HepG2 (cell line): ENCODE data around the gene ITGA2. TPM values are rescaled to one million over a fixed set of nuclear protein-coding genes. Genes with fewer than 3 reads are reported as not detected.

ENCODE experiments used
- ATF7-NPFF ChIP-seq: sonication (generic); formaldehyde crosslinking; IDR thresholded peaks from 2 replicates; pipeline ENCODE4 v1.8.1; 2023; ENCODE audit warnings: mild to moderate bottlenecking, low read depth, missing genetic modification reagents, moderate library complexity
- CCAR2 ChIP-seq: fragments of 200-400 bp; formaldehyde crosslinking; optimal IDR thresholded peaks from 2 replicates; pipeline ENCODE3; 2018; ENCODE audit warnings: low read depth, mild to moderate bottlenecking, low read length, moderate library complexity
- HMG20A ChIP-seq: IDR thresholded peaks from 2 replicates; pipeline ENCODE4 v1.6.1; 2016; ENCODE audit warnings: borderline replicate concordance
- HMGA1 ChIP-seq: sonication (generic); formaldehyde crosslinking; conservative IDR thresholded peaks from 2 replicates; pipeline ENCODE4 v1.4.0; 2020; ENCODE audit warnings: missing genetic modification reagents
- HNF4G ChIP-seq, 2 experiments: sonication (generic) in 1 of 2; formaldehyde crosslinking in 1 of 2; IDR thresholded peaks; 2 replicates each; pipeline versions ENCODE4 v1.4.0 to v1.6.1; 2011 to 2020; ENCODE audit warnings: borderline replicate concordance in 2 of 2, low read depth in 2 of 2, mild to moderate bottlenecking in 2 of 2, low read length in 1 of 2, missing genetic modification reagents in 1 of 2, moderate library complexity in 1 of 2
- KDM4B ChIP-seq: sonication (generic); formaldehyde crosslinking; IDR thresholded peaks from 2 replicates; pipeline ENCODE4 v1.4.0; 2020; ENCODE audit warnings: missing genetic modification reagents
- KMT2B ChIP-seq: IDR thresholded peaks from 2 replicates; pipeline ENCODE4 v1.6.1; 2016; ENCODE audit warnings: missing genetic modification reagents, missing compliant biosample characterization
- MTF2 ChIP-seq: sonication (generic); formaldehyde crosslinking; IDR thresholded peaks from 2 replicates; pipeline ENCODE4 v1.5.0; 2020; ENCODE audit warnings: missing genetic modification reagents, borderline replicate concordance
- PCBP1 ChIP-seq: fragments of 200-400 bp; formaldehyde crosslinking; IDR thresholded peaks from 2 replicates; pipeline ENCODE4 v1.6.1; 2017; ENCODE audit warnings: mild to moderate bottlenecking, low read depth, low read length, borderline replicate concordance
- RBM22 ChIP-seq: fragments of 200-400 bp; formaldehyde crosslinking; optimal IDR thresholded peaks from 2 replicates; pipeline ENCODE3; 2017; ENCODE audit warnings: mild to moderate bottlenecking, low read length, moderate library complexity
- RXRB ChIP-seq: IDR thresholded peaks from 2 replicates; pipeline ENCODE4 v1.6.1; 2016; ENCODE audit warnings: borderline replicate concordance, missing genetic modification reagents, missing compliant biosample characterization
- SMYD3 ChIP-seq: sonication (generic); formaldehyde crosslinking; IDR thresholded peaks from 2 replicates; pipeline ENCODE4 v1.8.1; 2023; ENCODE audit warnings: mild to moderate bottlenecking, missing genetic modification reagents
- SNRNP70 ChIP-seq: fragments of 200-400 bp; formaldehyde crosslinking; IDR thresholded peaks from 2 replicates; pipeline ENCODE4 v1.6.1; 2017; ENCODE audit warnings: mild to moderate bottlenecking, low read depth, low read length, moderate library complexity
- SRSF4 ChIP-seq: fragments of 200-400 bp; formaldehyde crosslinking; IDR thresholded peaks from one replicate; pipeline ENCODE4 v1.6.1; 2018; ENCODE audit warnings: mild to moderate bottlenecking, low read depth, low read length, moderate library complexity; ENCODE audit not compliant: poor library complexity, severe bottlenecking
- ZMAT3 ChIP-seq: sonication (generic); formaldehyde crosslinking; conservative IDR thresholded peaks from 2 replicates; pipeline ENCODE4 v1.7.0; 2021; ENCODE audit warnings: missing genetic modification reagents
- ZNF180 ChIP-seq: sonication (generic); formaldehyde crosslinking; IDR thresholded peaks from 2 replicates; pipeline ENCODE4 v1.4.0; 2020; ENCODE audit warnings: low read depth, missing genetic modification reagents, borderline replicate concordance
- ZNF234 ChIP-seq: sonication (generic); formaldehyde crosslinking; conservative IDR thresholded peaks from 2 replicates; pipeline ENCODE4 v1.5.1; 2020; ENCODE audit warnings: mild to moderate bottlenecking, missing genetic modification reagents
- ZNF30 ChIP-seq: sonication (generic); formaldehyde crosslinking; IDR thresholded peaks from 2 replicates; pipeline ENCODE4 v1.5.0; 2020; ENCODE audit warnings: mild to moderate bottlenecking, missing genetic modification reagents
- ZNF337 ChIP-seq: sonication (generic); formaldehyde crosslinking; IDR thresholded peaks from 2 replicates; pipeline ENCODE4 v1.5.1; 2020; ENCODE audit warnings: missing genetic modification reagents, low read depth, mild to moderate bottlenecking, borderline replicate concordance
- ZNF431 ChIP-seq: sonication (generic); formaldehyde crosslinking; IDR thresholded peaks from 2 replicates; pipeline ENCODE4 v1.9.0; 2022; ENCODE audit warnings: missing genetic modification reagents, low read depth, mild to moderate bottlenecking, borderline replicate concordance
- ZNF878 ChIP-seq: sonication (generic); formaldehyde crosslinking; IDR thresholded peaks from 2 replicates; pipeline ENCODE4 v1.8.1; 2023; ENCODE audit warnings: mild to moderate bottlenecking, missing genetic modification reagents, moderate library complexity
- ZSCAN9 ChIP-seq: IDR thresholded peaks from 2 replicates; pipeline ENCODE4 v1.6.1; 2016; ENCODE audit warnings: borderline replicate concordance
- polyA plus RNA-seq, 8 experiments: library from polyadenylated mRNA; depleted of rRNA in 3 of 8; stranded (reverse) in 7 of 8; unstranded in 1 of 8; fragments of >200 nt; fragmentation: Illumina TruSeq in 4 of 8; extraction: Trizol in 4 of 8; gene quantifications; 2 replicates each; pipeline versions ENCODE4 v1.2.1 to v1.2.3, GENCODE V29; 2011 to 2016; ENCODE audit warnings: low read depth in 4 of 8, missing spikeins in 1 of 8, mixed read lengths in 1 of 8; ENCODE audit not compliant: insufficient read depth in 1 of 8
- total RNA-seq, 5 experiments: library from RNA; depleted of rRNA; stranded (reverse); fragments of >200 nt; fragmentation: Illumina TruSeq; extraction: Trizol; gene quantifications; 2 replicates each; pipeline ENCODE4 v1.2.3, GENCODE V29; 2016; ENCODE audit warnings: low read depth in 1 of 5
- TF ChIP-seq, protein P1 (sequence below): sonication (generic); formaldehyde crosslinking; IDR thresholded peaks from 2 replicates; pipeline ENCODE4 v1.8.1; 2023; ENCODE audit warnings: mild to moderate bottlenecking, moderate library complexity, missing genetic modification reagents
- TF ChIP-seq, protein P2 (sequence below): sonication (generic); formaldehyde crosslinking; conservative IDR thresholded peaks from 2 replicates; pipeline ENCODE4 v1.4.0; 2020; ENCODE audit warnings: missing genetic modification reagents
- TF ChIP-seq, protein P3 (sequence below): sonication (generic); formaldehyde crosslinking; IDR thresholded peaks from 2 replicates; pipeline ENCODE4 v1.9.0; 2021; ENCODE audit warnings: missing genetic modification reagents, mild to moderate bottlenecking, borderline replicate concordance

The ITGA2 gene
- total and polyA plus RNA-seq, 2 of the 13 experiments (the other 11 are each of a cell fraction or from before 2014, with no cell fraction given), result 15.8 to 58.3 TPM

DNA sequence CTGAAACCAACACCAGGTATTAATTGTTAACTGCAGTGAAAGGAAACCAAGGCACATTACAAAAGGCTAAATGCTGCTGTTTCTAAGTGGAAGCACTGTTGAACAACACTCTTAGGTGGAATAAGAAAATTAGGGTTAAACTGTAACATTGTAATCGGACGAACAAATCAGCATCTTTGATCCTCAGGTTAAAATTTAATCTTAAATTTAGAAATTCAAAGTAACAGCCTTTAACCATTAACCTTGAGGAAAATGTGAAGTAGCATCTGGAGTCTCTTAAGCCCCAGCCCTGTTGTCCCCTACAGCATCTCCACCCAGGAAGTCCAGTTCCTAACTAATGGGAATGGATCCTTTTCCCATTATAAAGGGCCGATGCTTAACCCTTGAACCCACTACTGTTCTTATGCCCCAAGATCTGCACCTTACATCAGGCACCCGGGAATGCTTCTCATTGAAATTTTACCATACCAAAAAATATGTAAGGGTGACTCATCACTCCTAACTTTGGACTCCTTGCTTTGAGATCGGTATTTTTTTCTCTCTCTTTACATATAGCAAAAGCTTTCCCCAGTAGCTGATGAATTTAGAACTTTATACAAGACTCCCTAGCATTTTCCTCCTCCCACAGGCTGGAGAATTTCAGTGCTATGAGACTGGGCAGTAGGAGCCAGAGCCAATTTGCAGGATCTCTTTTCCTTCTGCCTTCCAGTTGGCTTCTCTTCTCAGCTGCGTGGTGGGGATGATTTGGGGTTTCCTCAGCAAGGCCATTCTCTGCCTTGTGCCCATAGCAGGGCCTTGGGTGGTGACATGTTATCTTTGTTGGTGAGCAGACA is 32.0 kb upstream of the ITGA2 start (continued):
- TF ChIP-seq SNRNP70, result no peak
- TF ChIP-seq HMGA1 (CRISPR knock-in tag), result no peak
- no peak for TF ChIP-seq ZNF431 (CRISPR knock-in tag)
- TF ChIP-seq, protein P1, sequence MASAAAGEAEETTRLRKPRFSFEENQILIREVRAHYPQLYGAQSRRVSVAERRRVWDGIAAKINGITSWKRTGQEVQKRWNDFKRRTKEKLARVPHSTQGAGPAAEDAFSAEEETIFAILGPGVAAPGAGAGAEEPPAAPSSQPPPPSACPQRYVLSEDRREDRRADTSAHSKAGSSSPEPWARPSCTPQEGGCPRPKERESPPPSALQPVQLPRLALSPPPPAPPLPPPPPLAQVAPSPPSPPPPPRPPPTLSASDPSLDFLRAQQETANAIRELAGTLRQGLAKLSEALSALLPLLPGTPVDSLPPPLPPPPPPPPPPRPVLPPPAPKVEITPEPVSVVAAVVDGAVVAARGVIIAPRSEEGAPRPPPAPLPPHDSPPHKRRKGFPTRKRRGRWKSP, result no peak
- no peak for TF ChIP-seq MTF2
- TF ChIP-seq RXRB (CRISPR knock-in tag), result no peak
- no peak for TF ChIP-seq ZNF180 (CRISPR knock-in tag)
- no peak for TF ChIP-seq HNF4G (IDR thresholded peaks at IDR 0.05; ENCODE audit: borderline replicate concordance, low read depth, low read length)
- no peak for TF ChIP-seq HNF4G (CRISPR knock-in tag; IDR thresholded peaks at IDR 0.05; ENCODE audit: borderline replicate concordance, low read depth)
- no peak for TF ChIP-seq ATF7-NPFF
- TF ChIP-seq ZSCAN9 (CRISPR knock-in tag), result no peak
- no peak for TF ChIP-seq ZNF337 (CRISPR knock-in tag)
- no peak for TF ChIP-seq CCAR2
- TF ChIP-seq KDM4B, result no peak
- TF ChIP-seq, protein P2, sequence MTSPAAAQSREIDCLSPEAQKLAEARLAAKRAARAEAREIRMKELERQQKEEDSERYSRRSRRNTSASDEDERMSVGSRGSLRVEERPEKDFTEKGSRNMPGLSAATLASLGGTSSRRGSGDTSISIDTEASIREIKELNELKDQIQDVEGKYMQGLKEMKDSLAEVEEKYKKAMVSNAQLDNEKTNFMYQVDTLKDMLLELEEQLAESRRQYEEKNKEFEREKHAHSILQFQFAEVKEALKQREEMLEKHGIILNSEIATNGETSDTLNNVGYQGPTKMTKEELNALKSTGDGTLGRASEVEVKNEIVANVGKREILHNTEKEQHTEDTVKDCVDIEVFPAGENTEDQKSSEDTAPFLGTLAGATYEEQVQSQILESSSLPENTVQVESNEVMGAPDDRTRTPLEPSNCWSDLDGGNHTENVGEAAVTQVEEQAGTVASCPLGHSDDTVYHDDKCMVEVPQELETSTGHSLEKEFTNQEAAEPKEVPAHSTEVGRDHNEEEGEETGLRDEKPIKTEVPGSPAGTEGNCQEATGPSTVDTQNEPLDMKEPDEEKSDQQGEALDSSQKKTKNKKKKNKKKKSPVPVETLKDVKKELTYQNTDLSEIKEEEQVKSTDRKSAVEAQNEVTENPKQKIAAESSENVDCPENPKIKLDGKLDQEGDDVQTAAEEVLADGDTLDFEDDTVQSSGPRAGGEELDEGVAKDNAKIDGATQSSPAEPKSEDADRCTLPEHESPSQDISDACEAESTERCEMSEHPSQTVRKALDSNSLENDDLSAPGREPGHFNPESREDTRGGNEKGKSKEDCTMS (CRISPR knock-in tag), result no peak
- no peak for TF ChIP-seq ZNF30 (CRISPR knock-in tag)
- TF ChIP-seq RBM22, result no peak
- TF ChIP-seq, protein P3, sequence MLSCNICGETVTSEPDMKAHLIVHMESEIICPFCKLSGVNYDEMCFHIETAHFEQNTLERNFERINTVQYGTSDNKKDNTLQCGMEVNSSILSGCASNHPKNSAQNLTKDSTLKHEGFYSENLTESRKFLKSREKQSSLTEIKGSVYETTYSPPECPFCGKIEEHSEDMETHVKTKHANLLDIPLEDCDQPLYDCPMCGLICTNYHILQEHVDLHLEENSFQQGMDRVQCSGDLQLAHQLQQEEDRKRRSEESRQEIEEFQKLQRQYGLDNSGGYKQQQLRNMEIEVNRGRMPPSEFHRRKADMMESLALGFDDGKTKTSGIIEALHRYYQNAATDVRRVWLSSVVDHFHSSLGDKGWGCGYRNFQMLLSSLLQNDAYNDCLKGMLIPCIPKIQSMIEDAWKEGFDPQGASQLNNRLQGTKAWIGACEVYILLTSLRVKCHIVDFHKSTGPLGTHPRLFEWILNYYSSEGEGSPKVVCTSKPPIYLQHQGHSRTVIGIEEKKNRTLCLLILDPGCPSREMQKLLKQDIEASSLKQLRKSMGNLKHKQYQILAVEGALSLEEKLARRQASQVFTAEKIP (CRISPR knock-in tag), result no peak
- TF ChIP-seq ZMAT3 (CRISPR knock-in tag), result no peak
- no peak for TF ChIP-seq HMG20A (CRISPR knock-in tag)
- TF ChIP-seq SMYD3 (CRISPR knock-in tag), result no peak
- TF ChIP-seq PCBP1, result no peak
- no peak for TF ChIP-seq ZNF234 (CRISPR knock-in tag)
- TF ChIP-seq KMT2B (CRISPR knock-in tag), result no peak
- no peak for TF ChIP-seq SRSF4
- TF ChIP-seq ZNF878, result no peak
